ENCODE results near the gene NOXA1. TPM values are rescaled to one million over a fixed set of nuclear protein-coding genes. Genes with fewer than 3 reads are reported as not detected.

Gene NOXA1
- total RNA-seq, 1 donor from 2014 or later = 0.49 TPM

GRCh38 chr9:137456061-137456863, 33.1 kb downstream of the NOXA1 start:
- no peak for DNase-seq (ENCODE audit: low spot score)

GRCh38 chr9:137456864-137457405, 33.7 kb downstream of the NOXA1 start:
- intact Hi-C loops (cut with micrococcal nuclease) = loop anchor here (10.0 kb wide), 1 partner anchor 652 kb away; the partner anchor contains the start of gene RABL6
- Mint-ChIP-seq H3K4me3 (peak overlapping the region; percentile 47), H3K27ac (no peak overlapping the region)

More at GRCh38 chr9:137456061-137456863, 33.1 kb downstream of the NOXA1 start:
- H3K27me3 Mint-ChIP-seq (ENCODE audit: insufficient read depth) = no peaks in the 10 kb centered on the region
- peak overlapping the region; percentile 66 for H3K4me3 Mint-ChIP-seq
- H3K4me1 Mint-ChIP-seq (ENCODE audit: low read depth) = peaks cover 10% of the 10 kb centered on the region
- peaks cover 3% of the 10 kb centered on the region for H3K36me3 Mint-ChIP-seq (ENCODE audit: low read depth)
- no peak overlapping the region for H3K27ac Mint-ChIP-seq
- H3K9me3 Mint-ChIP-seq = no peaks in the 10 kb centered on the region
- intact Hi-C loops (cut with micrococcal nuclease) = loop anchor here (10.0 kb wide), 1 partner anchor 651 kb away; the partner anchor contains the start of gene RABL6

GRCh38 chr9:137457406-137458193, 34.4 kb downstream of the NOXA1 start:
- intact Hi-C loops (cut with micrococcal nuclease) = loop anchor here (2.0 to 10.0 kb wide), 3 partner anchors 301 to 653 kb away; partner anchors contain the start of genes PAXX and RABL6
- Mint-ChIP-seq H3K9me3 (no peaks in the 10 kb centered on the region), H3K4me3 (peak overlapping the region; percentile 67), H3K27ac (no peak overlapping the region), H3K4me1 (ENCODE audit: low read depth) (peaks cover 10% of the 10 kb centered on the region), H3K36me3 (ENCODE audit: low read depth) (peaks cover 3% of the 10 kb centered on the region), H3K27me3 (ENCODE audit: insufficient read depth) (no peaks in the 10 kb centered on the region)
- DNase-seq (ENCODE audit: low spot score) = no peak

More at GRCh38 chr9:137456864-137457405, 33.7 kb downstream of the NOXA1 start:
- H3K9me3 Mint-ChIP-seq = no peaks in the 10 kb centered on the region
- H3K4me1 Mint-ChIP-seq (ENCODE audit: low read depth) = peaks cover 10% of the 10 kb centered on the region
- no peaks in the 10 kb centered on the region for H3K27me3 Mint-ChIP-seq (ENCODE audit: insufficient read depth)
- no peak for DNase-seq (ENCODE audit: low spot score)
- H3K36me3 Mint-ChIP-seq (ENCODE audit: low read depth) = peaks cover 3% of the 10 kb centered on the region

GRCh38 chr9:137458194-137459151, 35.3 kb downstream of the NOXA1 start:
- intact Hi-C loops (cut with micrococcal nuclease) = loop anchor here (1.0 to 10.0 kb wide), 6 partner anchors 35 to 654 kb away; partner anchors contain the start of genes ARRDC1, EXD3, MRPL41 and NOXA1
- Mint-ChIP-seq H3K4me1 (ENCODE audit: low read depth) (peaks cover 10% of the 10 kb centered on the region), H3K9me3 (no peaks in the 10 kb centered on the region), H3K27me3 (ENCODE audit: insufficient read depth) (no peaks in the 10 kb centered on the region), H3K4me3 (no peak overlapping the region), H3K27ac (no peak overlapping the region), H3K36me3 (ENCODE audit: low read depth) (peaks cover 3% of the 10 kb centered on the region)
- no peak for DNase-seq (ENCODE audit: low spot score)

- Mint-ChIP-seq H3K4me1 (ENCODE audit: low read depth) (peaks cover 10% of the 10 kb centered on the region), H3K4me3 (peak within 1 kb of the TSS; percentile 7), H3K27ac (peak within 1 kb of the TSS; percentile 65), H3K36me3 (ENCODE audit: low read depth) (peaks cover 3% of the 10 kb centered on the region), H3K9me3 (no peaks in the 10 kb centered on the region), H3K27me3 (ENCODE audit: insufficient read depth) (no peaks in the 10 kb centered on the region)
- intact Hi-C loops (cut with micrococcal nuclease) = loop anchor here (1.0 to 10.0 kb wide), 6 partner anchors 36 to 654 kb away; partner anchors contain the start of genes ARRDC1, EXD3, MRPL41 and NOXA1
- DNase-seq (ENCODE audit: low spot score) = peak; percentile 95
Measured at GRCh38 chr9:137459152-137459600, 36.0 kb downstream of the NOXA1 start, which contains the start of gene NSMF. Gene NSMF, minus strand, starts transcription at chr9:137459334. Its CDS starts 232 bp downstream, at chr9:137459102.

- DNase-seq (ENCODE audit: low spot score) = no peak
- Mint-ChIP-seq H3K36me3 (ENCODE audit: low read depth) (peaks cover 3% of the 10 kb centered on the region), H3K27ac (peak overlapping the region; percentile 65), H3K27me3 (ENCODE audit: insufficient read depth) (no peaks in the 10 kb centered on the region), H3K4me3 (peak overlapping the region; percentile 7), H3K9me3 (no peaks in the 10 kb centered on the region), H3K4me1 (ENCODE audit: low read depth) (peaks cover 10% of the 10 kb centered on the region)
- intact Hi-C loops (cut with micrococcal nuclease) = loop anchor here (1.0 to 10.0 kb wide), 7 partner anchors 33 to 655 kb away; partner anchors contain the start of genes ARRDC1, EXD3, MRPL41 and NOXA1
Measured at GRCh38 chr9:137459601-137460362, 36.6 kb downstream of the NOXA1 start.

GRCh38 chr9:137460363-137461315, 37.4 kb downstream of the NOXA1 start:
- intact Hi-C loops (cut with micrococcal nuclease) = loop anchor here (1.0 to 2.0 kb wide), 2 partner anchors 7 to 32 kb away; no protein-coding TSS in a partner anchor
- H3K27me3 Mint-ChIP-seq (ENCODE audit: insufficient read depth) = no peaks in the 10 kb centered on the region
- H3K4me1 Mint-ChIP-seq (ENCODE audit: low read depth) = peaks cover 9% of the 10 kb centered on the region
- peaks cover 3% of the 10 kb centered on the region for H3K36me3 Mint-ChIP-seq (ENCODE audit: low read depth)
- peak overlapping the region; percentile 51 for H3K4me3 Mint-ChIP-seq
- peak overlapping the region; percentile 40 for H3K27ac Mint-ChIP-seq
- no peaks in the 10 kb centered on the region for H3K9me3 Mint-ChIP-seq
- DNase-seq (ENCODE audit: low spot score) = no peak

GRCh38 chr9:137461316-137461662, 38.1 kb downstream of the NOXA1 start:
- H3K9me3 Mint-ChIP-seq = no peaks in the 10 kb centered on the region
- no peaks in the 10 kb centered on the region for H3K36me3 Mint-ChIP-seq (ENCODE audit: low read depth)
- H3K27me3 Mint-ChIP-seq (ENCODE audit: insufficient read depth) = no peaks in the 10 kb centered on the region
- H3K4me1 Mint-ChIP-seq (ENCODE audit: low read depth) = peaks cover 3% of the 10 kb centered on the region
- H3K4me3 Mint-ChIP-seq = peak overlapping the region; percentile 51
- no peak for DNase-seq (ENCODE audit: low spot score)
- intact Hi-C loops (cut with micrococcal nuclease) = loop anchor here (1.0 to 2.0 kb wide), 2 partner anchors 8 to 32 kb away; no protein-coding TSS in a partner anchor
- peak overlapping the region; percentile 40 for H3K27ac Mint-ChIP-seq

- H3K27me3 Mint-ChIP-seq (ENCODE audit: insufficient read depth) = no peaks in the 10 kb centered on the region
- intact Hi-C loops (cut with micrococcal nuclease) = loop anchor here (1.0 to 2.0 kb wide), 2 partner anchors 9 to 31 kb away; no protein-coding TSS in a partner anchor
- no peaks in the 10 kb centered on the region for H3K4me1 Mint-ChIP-seq (ENCODE audit: low read depth)
- peak; percentile 79 for DNase-seq (ENCODE audit: low spot score)
- peak overlapping the region; percentile 51 for H3K4me3 Mint-ChIP-seq
- no peaks in the 10 kb centered on the region for H3K36me3 Mint-ChIP-seq (ENCODE audit: low read depth)
- peak overlapping the region; percentile 63 for H3K27ac Mint-ChIP-seq
- H3K9me3 Mint-ChIP-seq = no peaks in the 10 kb centered on the region
Measured at GRCh38 chr9:137461663-137462395, 38.6 kb downstream of the NOXA1 start.
